AG08396 (cell line): ENCODE measurements around the gene PAQR5.
"Not testable (repeated sequence)": the region's sequence is repeated elsewhere in the genome, so short reads cannot be mapped to it uniquely, and the experiment has no call there.

Experiments
- DNase-seq: peaks from one replicate; pipeline ENCODE4 v3.0.0; 2012; ENCODE audit warnings: low spot score, mixed read lengths

PAQR5 gene

DNA sequence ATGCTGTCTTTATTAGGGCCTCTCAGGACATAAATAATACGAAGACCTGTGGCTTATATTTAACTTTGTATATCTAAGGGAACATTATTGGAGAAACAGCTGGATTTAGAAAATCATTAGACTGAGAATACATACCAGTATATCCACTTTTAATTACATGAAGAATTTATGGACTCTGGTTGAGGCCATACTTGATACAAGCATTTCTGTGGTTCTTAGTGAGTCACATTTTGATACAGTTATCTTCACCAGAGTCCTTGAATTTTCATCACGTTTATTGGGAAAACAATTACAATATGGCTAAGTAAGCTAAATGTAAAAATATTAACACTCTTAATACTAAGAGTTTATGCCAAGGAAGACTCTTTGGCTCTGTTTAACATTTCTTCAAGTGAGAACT lies 125.3 kb downstream of the PAQR5 start:
- DNase-seq, result no peak

DNA sequence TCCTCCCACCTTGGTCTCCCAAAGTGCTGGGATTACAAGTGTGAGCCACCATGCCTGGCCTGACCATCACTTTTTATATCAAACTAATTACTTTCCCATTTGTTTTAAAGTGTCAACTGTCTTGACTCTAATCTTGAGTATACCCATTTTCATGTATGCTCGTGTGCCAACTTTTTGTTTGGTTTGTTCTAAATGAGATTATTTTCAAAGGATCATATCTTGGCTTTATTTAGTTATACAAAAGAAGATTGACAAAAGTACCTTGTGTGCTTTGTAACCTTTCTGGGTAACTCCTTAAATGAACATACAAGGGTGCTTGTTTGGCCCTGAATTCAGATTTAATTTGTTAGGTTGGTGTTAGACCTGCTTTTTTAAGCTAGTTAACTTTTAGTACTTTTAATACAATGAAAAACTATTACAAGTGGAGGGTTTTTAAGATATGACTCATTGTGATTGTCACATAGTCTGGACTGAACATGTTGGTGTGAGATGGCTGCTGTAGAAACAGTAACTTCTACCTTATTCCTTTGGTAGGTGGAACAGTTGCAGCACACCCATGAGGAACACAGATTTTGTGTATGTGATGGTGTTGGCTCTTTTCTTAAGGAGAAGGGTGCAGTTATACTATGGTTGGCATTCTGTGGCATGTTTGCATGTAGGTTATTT lies 126.2 kb downstream of the PAQR5 start:
- no peak for DNase-seq

DNA sequence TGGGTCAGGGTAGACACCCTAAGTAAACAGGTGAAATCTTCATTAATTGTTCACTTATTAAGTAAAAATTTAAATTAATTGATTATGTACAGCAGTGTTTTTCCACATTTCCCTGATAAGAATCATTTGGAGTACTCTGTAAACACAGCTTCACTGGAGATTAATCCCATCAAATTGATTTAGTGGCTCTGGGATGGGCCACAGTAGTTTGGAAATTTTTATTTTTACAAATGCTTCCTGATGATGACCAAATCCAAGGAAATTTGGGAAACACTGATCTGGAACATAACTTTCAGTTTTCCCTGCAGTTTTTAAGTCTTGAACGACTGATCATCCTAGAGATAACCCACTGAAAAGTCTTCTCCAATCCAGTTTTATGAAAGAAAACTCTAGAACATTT lies 135.1 kb downstream of the PAQR5 start:
- DNase-seq, result no peak

DNA sequence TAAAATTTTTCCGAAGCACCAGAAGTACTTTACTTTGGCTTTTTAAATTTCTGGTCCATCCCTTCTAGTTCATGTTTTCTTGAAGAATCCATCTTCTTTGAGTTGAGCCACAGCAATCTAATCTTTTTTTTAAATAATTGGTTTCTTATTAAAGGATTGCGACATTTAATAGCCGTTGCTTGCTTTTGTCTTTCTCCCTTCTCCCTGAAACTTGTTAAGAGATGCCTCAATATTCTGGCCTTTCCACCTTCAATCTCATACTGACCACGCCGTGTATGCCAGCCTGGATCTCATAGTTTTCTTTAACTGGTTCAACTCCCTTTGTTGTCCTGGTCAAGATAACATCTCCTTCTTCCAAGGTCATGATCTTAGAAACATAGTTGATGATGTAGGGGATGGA lies 135.5 kb downstream of the PAQR5 start:
- no peak for DNase-seq

DNA sequence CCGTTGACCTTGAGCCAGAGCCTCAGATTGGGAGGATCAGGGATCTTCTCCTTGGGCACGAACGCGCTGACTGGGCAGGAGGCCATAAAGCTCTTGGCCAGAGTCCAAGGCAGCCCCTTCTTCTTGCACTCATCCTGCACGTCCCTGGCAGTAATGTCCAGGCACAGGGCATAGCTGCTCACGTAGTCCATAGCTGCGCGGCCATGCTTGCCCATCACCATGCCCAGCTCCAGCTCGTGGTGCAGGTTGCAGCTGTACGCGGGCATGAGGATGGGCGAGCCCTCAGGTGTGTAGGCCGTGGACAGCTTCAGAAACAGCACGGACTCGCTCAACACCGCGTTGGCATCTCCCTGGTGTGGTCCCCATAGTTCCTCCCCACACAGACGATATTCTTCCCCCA lies 136.0 kb downstream of the PAQR5 start:
- no peak for DNase-seq

DNA sequence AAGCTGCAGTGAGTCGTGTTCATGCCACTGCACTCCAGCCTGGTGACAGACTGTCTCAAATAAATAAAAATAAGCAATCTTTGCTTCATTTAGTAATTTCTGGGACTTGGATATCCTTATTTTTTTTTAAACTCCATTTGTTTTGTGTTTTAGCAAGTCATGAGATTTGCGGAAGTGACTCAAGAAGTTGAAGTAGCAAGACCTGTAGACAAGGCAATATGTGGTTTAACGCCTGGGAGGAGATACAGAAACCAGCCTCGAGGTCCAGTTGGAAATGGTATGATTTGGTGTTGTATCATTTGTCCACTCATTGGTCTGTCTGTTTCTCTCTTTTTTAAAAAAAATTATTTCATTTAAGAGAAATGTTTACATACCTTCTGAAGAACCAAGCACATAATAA lies 137.3 kb downstream of the PAQR5 start:
- DNase-seq, result no peak

DNA sequence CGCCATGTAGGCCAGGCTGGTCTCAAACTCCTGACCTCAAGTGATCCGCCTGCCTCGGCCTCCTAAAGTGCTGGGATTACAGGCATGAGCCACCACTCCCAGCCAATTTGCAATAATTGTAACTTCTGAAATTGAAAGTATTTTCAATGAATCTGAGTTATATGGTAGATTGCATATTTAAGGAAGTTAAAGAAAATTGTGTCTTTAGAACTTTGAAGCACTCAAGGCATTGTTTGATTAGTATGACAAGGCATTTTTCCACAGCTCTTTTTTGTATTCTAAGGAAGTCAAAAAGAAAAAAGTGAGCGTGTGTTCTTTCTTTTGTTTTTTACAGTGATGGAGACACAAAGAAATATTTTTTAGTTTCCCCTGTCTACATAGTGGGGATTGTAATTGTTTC lies 138.2 kb downstream of the PAQR5 start:
- DNase-seq, result no peak

DNA sequence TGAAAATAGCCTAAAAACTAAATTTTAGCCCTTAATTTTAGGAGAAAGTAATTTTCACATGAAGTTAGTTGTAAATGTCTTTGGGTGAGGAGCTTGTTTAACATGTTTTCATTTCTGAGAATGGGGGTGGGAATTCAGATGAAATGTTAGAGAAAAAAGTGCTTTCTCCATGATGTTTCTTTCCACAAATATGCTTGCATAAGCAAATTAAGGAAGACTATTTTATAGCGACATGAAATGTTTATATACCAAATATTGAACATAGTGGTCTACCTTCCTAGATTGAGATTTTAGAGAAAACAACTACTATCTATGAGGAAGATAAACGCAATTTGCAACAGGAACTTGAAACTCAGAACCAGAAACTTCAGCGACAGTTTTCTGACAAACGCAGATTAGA lies 140.9 kb downstream of the PAQR5 start:
- no peak for DNase-seq

DNA sequence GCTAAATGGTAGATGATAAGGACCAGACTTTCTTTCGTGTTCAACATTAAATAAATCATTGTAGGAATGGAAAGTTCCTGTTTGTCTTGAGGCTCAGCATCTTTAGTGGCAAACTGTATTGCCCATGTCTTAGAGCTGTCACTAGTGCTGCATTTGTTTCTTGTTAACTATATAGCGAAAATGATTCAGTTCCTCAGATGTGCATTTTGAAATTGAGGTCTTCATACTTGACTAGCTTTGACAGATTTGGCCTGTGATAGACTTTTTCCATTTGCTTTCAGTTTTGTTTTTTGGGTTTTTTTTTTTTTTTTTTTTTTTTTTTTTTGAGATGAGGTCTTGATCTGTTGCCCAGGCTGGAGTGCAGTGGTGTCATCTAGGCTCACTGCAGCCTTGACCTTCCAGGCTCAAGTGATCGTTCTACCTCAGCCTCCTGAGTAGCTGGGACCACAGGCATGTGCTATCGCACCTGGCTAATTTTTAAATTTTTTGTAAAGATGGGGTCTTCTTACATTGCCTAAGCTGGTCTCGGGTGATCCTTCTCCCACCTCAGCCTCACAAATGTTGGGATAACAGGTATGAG lies 144.4 kb downstream of the PAQR5 start:
- DNase-seq, result no peak

DNA sequence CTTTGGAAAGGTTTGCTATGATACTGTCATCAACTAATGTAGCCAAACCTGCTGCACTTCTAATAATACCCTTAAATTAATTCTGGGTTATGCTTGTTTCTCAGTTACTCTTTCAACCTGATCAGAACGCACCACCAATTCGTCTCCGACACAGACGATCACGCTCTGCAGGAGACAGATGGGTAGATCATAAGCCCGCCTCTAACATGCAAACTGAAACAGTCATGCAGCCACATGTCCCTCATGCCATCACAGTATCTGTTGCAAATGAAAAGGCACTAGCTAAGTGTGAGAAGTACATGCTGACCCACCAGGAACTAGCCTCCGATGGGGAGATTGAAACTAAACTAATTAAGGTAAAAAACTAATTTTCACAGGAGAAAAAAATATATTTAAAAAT lies 146.0 kb downstream of the PAQR5 start:
- no peak for DNase-seq

DNA sequence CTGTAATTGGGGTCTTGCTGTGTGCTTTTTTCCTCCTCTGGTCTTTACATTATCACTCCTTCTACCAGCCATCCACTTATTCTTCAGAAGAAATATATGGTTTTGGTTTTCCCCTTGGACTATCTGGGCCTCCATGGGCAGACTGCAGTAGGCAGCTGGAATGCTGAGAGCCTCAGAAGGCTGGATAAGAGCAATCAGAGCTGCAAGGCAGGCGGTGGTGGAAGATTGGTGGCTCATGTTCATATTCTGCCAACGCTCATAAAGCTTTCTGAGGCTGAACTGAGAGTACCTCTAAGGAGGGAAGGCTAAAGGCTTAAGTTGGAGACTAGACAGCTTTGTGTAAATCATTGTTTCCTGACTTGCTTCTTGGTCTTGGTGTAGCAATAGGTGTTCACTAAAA lies 148.2 kb downstream of the PAQR5 start:
- DNase-seq, result no peak

DNA sequence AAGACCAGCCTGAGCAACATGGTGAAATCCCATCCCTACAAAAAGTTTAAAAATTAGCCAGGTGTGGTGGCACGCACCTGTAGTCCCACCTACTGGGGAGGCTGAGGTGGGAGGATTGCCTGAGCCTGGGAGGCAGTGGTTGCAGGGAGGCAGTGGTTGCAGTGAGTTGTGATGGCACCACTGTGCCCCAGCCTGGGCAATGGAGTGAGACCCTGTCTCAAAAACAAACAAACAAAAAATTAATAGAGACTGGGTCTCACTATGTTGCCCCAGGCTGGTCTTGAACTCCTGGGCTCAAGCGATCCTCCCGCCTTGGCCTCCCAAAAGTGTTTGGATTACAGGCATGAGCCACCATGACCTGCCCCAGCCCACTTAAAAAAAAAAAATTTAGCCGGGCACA lies 151.5 kb downstream of the PAQR5 start:
- DNase-seq, result not testable (repeated sequence)

DNA sequence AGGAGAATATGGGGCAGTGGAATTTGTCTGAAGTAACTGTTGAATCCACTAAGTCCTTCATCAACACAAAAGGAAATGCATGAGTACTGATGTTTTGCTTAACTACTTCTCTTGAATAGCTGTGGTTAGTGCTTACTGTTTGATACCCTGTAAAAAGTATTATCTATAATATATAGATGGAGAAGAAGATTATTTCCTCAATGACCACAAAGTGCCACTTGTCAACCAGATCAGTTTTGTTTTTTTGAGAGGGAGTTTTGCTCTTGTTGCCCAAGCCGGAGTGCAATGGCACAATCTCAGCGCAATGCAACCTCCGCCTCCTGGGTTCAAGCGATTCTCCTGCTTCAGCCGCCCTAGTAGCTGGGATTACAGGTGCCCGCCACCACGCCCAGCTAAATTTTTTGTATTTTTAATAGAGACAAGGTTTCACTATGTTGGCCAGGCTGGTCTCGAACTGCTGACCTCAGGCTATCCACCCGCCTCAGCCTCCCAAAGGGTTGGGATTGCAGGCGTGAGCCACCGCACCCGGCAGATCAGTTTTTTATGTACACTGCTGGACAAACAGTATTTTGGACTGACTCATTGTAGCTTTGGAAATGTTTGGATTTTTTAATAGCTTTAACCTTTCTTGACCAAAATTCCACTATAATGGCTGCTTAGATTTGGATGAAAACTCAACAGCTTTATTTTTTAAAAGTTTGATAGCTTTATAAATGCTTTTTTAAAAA lies 152.4 kb downstream of the PAQR5 start:
- DNase-seq, result peak; percentile 21

DNA sequence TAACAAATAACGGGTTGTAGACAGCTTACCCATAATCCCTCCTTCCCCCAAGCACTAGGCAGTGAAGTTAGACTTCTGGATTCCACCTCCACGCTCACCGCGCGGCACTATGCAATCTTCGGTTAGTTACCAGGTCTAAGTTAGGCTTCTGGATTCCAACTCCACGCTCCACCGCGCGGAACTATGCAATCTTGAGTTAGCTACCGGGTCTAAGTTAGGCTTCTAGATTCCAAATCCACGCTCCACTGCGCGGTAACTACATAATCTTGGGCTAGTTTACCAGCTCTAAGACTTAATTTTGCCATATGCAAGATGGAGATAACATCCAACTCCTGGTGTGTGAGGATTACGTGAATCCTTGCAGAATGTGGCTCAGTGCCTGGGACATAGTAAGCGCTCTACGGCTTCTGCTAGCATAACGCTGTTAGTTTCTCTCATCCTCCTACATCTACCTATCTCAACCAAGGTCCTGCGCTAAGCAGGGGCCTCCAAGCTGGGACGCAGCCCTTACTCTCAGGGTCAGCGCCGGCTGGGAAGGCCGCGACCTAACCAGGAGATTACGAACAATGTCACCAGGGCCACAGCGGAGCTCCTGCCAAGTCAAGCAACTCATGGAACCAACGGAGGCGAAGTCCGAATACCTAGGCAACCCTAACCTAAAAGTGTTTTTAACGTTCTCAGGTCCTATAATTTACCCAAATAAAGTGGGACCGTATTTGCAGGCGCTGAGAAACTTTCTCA lies 153.4 kb downstream of the PAQR5 start:
- DNase-seq, result peak; percentile 16

DNA sequence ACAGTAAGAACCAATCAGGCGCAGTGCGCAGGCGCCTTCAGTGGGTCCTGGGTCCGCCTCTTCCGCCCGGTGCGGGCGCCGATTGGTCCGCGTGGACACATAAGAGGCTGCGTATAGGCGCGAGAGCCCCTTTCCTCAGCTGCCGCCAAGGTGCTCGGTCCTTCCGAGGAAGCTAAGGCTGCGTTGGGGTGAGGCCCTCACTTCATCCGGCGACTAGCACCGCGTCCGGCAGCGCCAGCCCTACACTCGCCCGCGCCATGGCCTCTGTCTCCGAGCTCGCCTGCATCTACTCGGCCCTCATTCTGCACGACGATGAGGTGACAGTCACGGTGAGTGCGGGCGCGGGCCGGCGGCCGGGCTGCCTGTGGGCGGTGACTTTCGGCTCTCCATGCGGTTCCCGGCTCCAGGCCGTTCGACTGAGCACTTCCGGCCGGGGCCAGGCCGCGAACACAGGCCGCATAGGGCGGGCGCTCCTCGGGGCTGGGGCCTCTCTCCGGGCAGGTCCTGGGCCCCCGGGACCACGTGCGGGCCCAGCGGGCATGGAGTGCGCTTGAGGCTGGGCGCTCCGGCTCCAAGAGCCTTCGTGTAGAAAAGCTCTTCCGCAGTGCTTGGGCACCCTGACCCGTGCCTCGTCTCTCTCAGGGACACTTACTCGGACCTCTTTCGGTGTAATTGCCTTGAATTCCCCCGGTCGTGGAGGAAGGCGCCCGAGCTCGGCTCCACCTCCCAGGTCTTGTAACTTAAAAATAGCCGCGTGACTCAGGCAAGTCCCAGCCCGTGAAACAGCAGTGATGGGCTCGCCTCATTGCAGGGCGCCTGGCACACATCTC lies 154.2 kb downstream of the PAQR5 start, which contains the start of gene RPLP1:
RPLP1 (plus strand) TSS at position 127 of the 830 bp plus-strand sequence; CDS start at position 258, 131 bp downstream.
- DNase-seq, result peak; percentile 96

DNA sequence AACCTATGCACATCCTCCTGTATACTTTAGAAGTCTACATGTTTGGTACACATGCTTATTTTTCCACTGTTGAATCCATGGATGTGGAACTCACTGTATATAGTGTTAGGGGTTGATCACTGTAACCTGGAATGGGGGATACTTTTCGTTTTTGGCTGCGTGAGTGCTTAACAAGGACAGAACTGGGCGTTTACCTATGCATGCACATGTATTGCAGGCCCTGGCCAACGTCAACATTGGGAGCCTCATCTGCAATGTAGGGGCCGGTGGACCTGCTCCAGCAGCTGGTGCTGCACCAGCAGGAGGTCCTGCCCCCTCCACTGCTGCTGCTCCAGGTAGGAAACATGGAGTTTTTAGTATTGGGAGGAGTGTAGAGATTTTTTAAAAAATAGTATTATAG lies 156.2 kb downstream of the PAQR5 start:
- DNase-seq, result no peak

DNA sequence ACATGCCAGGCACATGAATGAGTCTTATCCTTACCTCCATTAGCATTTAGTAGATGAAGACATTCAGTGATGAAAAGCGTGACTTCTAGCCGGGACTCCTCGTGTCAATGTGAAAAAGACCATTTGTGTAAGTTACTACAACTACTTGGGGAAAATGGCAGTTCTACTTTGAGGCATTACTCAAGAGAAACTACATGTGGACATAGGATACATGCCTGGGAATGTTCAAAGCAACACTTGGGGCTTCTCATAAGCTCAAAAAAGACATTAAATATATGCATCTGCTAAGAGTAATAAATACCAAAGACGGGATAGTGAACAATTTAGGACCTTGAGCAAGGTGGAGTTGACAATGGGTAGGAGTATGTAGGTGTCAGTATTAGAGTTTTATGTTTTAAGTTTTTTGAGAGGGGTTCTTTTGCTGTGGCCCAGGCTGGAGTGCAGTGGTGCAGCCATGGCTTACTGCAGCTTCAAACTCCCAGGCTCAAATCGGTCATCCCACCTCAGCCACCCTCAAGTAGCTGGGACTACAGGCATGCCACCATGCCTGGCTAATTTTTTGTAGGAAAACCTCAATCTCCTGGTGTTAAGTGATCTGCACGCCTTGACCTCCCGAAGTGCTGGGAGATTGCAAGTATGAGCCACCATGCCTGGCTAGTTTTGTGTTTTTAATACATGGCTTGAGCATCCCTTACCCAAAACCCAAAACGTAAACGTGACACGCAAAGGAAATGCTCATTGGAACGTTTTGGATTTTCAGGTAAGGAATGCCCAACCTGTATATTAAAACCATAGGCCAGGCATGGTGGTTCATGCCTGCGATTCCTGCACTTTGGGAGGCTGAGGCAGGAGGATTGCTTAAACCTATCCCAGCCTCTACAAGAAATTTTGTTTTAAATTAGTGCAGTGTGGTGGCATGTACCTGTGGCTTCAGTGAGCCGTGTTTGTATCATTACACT lies 157.8 kb downstream of the PAQR5 start:
- no peak for DNase-seq
